Posterior cingulate gyrus (tissue), 11 donors: ENCODE data around the gene SYK.
"Not testable (repeated sequence)": the region's sequence is repeated elsewhere in the genome, so short reads cannot be mapped to it uniquely, and the experiment has no call there.

Experiments used
- DNase-seq, 10 donors: peaks; one replicate each; pipeline versions ENCODE4 v3.0.0 to v3.0.0-alpha.2; 2020 to 2021; ENCODE audit warnings: mixed read lengths in 3 of 10
- intact Hi-C: fragments of 100-400 bp; cut with DNase I; formaldehyde crosslinking; loops from one replicate; pipeline ENCODE4 v1.15.1; 2023

Gene SYK

GRCh38 chr9:90801241-90801972 is at the start of gene SYK:
Gene SYK, plus strand, starts transcription at chr9:90801819. Its CDS starts 42,080 bp downstream, at chr9:90843899.
- DNase-seq = peak in 6 of 10 donors; percentile 11 to 86 (median 46)
- intact Hi-C loops = no loop called here

GRCh38 chr9:90755514-90756371 is 45.9 kb upstream of the SYK start:
- intact Hi-C loops = loop anchor here (5.0 kb wide), 1 partner anchor 528 kb away; no protein-coding TSS in a partner anchor
- peak in 7 of 10 donors; percentile 28 to 90 (median 48) for DNase-seq

- not testable (repeated sequence) for DNase-seq
- intact Hi-C loops = loop anchor here (10.0 kb wide), 1 partner anchor 616 kb away; no protein-coding TSS in a partner anchor
Measured at GRCh38 chr9:90760577-90760976, 41.0 kb upstream of the SYK start.

GRCh38 chr9:90766731-90767130 is 34.9 kb upstream of the SYK start:
- DNase-seq = no peak
- intact Hi-C loops = loop anchor here (10.0 kb wide), 1 partner anchor 622 kb away; no protein-coding TSS in a partner anchor

GRCh38 chr9:90767523-90768100 is 34.0 kb upstream of the SYK start:
- intact Hi-C loops = loop anchor here (10.0 kb wide), 1 partner anchor 623 kb away; no protein-coding TSS in a partner anchor
- no peak for DNase-seq

- intact Hi-C loops = no loop called here
- no peak for DNase-seq
Measured at GRCh38 chr9:90770182-90770738, 31.4 kb upstream of the SYK start.

- intact Hi-C loops = no loop called here
- DNase-seq = no peak
Measured at GRCh38 chr9:90770927-90771326, 30.7 kb upstream of the SYK start.

- intact Hi-C loops = no loop called here
- peak in 1 of 10 donors; percentile 50 for DNase-seq
Measured at GRCh38 chr9:90772386-90772785, 29.2 kb upstream of the SYK start.

- no peak for DNase-seq
- intact Hi-C loops = no loop called here
Measured at GRCh38 chr9:90773617-90774016, 28.0 kb upstream of the SYK start.

- intact Hi-C loops = no loop called here
- DNase-seq = no peak
Measured at GRCh38 chr9:90774071-90774470, 27.5 kb upstream of the SYK start.

- intact Hi-C loops = no loop called here
- DNase-seq = no peak
Measured at GRCh38 chr9:90774682-90775081, 26.9 kb upstream of the SYK start.

- DNase-seq = no peak
- intact Hi-C loops = no loop called here
Measured at GRCh38 chr9:90775657-90776056, 26.0 kb upstream of the SYK start.

- DNase-seq = no peak
- intact Hi-C loops = no loop called here
Measured at GRCh38 chr9:90778746-90779145, 22.9 kb upstream of the SYK start.

GRCh38 chr9:90783552-90783951 is 18.1 kb upstream of the SYK start:
- intact Hi-C loops = no loop called here
- no peak for DNase-seq

- no peak for DNase-seq
- intact Hi-C loops = no loop called here
Measured at GRCh38 chr9:90783964-90784363, 17.7 kb upstream of the SYK start.

GRCh38 chr9:90787771-90788460 is 13.7 kb upstream of the SYK start:
- intact Hi-C loops = no loop called here
- no peak for DNase-seq

GRCh38 chr9:90788527-90788926 is 13.1 kb upstream of the SYK start:
- intact Hi-C loops, DNase-seq: not testable (repeated sequence)

- no peak for DNase-seq
- intact Hi-C loops = no loop called here
Measured at GRCh38 chr9:90789408-90789807, 12.2 kb upstream of the SYK start.

GRCh38 chr9:90789862-90790261 is 11.8 kb upstream of the SYK start:
- no peak for DNase-seq

GRCh38 chr9:90793024-90793423 is 8.6 kb upstream of the SYK start:
- intact Hi-C loops, DNase-seq: not testable (repeated sequence)

More at GRCh38 chr9:90789862-90790261, 11.8 kb upstream of the SYK start:
- intact Hi-C loops = no loop called here
